HG03196 (cell line): ENCODE results near the gene GFRA1.

Experiments
- ATAC-seq: cut with Tn5 transposase; IDR thresholded peaks from one replicate; pipeline ENCODE4 v1.9.1; 2021; ENCODE audit not compliant: unreplicated experiment

Gene GFRA1

GRCh38 chr10:116271593-116272439 lies 1.2 kb downstream of the GFRA1 start:
- ATAC-seq: no peak

DNA sequence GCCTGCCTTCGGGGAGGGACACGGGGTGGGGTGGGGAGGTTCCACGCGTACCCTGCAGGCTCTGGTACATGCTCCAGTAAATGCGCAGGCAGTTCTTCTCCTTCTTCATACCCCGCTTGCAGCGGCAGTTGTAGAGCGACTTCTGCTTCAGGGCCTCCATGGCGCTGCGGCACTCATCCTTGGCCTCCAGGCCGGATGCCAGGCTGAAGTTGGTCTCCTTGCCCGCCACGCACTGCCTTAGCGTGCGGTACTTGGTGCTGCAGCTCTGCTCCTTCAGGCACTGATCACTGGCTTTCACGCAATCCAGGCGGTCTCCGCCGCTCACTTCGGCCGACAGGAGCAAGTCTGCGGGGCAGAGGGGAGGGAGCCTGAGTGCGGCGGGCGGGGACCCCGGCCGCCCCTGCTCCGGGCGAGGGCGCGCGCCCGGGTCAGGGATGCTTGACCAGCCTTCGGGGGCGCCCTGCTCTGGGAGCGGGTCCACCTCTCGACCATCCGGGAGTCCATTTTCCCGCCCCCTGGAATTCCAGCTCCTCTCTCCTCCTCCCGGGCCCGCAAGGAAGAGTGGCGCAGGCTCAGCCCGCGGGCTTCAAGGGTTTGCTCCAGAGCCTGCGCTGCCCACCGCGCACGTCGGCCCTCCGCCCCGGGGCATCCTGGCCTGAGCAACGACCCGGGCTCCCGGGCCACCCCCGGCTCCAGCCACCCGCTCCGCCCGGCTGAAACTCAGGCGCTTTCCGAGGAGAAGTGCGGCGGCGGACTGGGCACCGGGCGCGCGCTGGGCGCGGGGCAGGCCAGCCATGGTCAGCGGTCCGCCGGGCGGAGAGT lies 2.0 kb downstream of the GFRA1 start:
- ATAC-seq: no peak

DNA sequence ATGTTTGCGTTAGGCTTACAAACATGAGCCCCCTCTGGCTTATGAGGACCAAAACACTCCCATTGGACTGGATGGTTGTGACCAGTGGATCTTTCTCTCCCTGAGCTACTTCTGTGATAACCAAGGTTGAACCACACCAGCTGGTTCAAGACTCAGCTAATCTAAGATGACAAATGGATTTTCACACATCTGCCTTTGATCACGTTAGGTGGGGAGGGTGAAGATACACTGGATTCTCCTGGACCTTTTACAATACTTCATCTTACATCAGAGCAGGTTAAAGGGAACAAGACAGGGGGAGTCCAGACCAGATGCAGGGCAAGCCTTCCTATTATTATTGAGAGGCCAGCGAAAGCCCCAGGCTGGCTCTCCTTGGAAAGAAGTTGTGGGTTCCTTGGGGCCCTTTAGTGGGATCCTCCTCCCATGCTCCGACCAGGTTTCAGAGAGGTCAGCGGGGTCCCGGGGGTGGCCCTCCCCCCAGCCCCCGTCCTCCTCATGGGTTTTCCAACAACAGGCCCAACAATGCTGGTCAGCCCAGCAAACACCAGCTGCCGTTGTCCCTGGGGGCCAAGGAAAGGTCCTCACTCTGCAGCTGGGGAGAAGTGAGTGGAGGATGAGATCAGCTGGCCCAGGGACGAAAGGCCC lies 2.8 kb downstream of the GFRA1 start:
- ATAC-seq: no peak

GRCh38 chr10:116269619-116270018 lies 3.4 kb downstream of the GFRA1 start:
- ATAC-seq: no peak

- ATAC-seq: no peak
Measured at GRCh38 chr10:116268976-116269375, 4.0 kb downstream of the GFRA1 start.

DNA sequence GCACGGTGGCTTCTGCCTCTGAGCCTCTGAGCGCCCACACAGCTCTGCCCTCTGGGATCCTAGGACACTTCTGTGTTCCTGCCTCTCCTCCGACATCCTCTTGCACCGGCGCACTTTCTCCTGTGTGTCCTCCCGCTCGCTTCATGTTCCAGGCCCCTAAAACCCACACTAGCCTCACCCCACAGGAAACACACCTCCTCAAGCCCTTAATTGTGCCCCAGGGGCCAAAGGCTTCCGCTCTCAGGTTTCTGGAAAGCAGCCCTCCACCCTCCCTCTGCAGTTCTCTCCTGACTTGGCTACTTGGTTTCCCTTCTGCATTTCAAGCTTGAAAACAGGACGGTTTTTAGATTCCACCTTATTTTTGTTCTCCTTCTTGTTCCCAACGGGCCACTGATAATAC lies 7.3 kb downstream of the GFRA1 start:
- ATAC-seq: no peak

GRCh38 chr10:116263870-116264655 lies 8.9 kb downstream of the GFRA1 start:
- no peak for ATAC-seq

DNA sequence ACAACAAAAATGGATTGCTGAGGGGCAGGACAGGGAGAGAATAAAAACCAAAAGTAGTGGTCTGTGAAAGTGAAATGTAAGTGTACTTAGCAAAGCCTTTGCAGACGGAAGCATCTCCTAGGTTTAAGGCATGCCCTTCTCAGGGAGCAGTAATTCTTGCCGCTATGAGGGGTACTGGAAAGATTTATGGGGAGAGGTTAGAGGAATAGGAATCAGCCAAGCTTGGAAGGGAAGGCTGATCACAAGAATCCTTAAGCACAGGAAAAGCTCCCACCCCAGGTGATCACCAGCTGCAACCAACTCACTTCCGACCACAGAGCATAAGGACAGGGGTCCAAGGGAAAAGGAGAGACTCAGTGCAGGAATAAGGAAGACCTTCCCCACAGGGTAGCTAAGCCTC lies 10.3 kb downstream of the GFRA1 start:
- ATAC-seq: no peak

- ATAC-seq: no peak
Measured at GRCh38 chr10:116260599-116260998, 12.4 kb downstream of the GFRA1 start.

- no peak for ATAC-seq
Measured at GRCh38 chr10:116259638-116260037, 13.4 kb downstream of the GFRA1 start.

- ATAC-seq: no peak
Measured at GRCh38 chr10:116257785-116258184, 15.2 kb downstream of the GFRA1 start.

DNA sequence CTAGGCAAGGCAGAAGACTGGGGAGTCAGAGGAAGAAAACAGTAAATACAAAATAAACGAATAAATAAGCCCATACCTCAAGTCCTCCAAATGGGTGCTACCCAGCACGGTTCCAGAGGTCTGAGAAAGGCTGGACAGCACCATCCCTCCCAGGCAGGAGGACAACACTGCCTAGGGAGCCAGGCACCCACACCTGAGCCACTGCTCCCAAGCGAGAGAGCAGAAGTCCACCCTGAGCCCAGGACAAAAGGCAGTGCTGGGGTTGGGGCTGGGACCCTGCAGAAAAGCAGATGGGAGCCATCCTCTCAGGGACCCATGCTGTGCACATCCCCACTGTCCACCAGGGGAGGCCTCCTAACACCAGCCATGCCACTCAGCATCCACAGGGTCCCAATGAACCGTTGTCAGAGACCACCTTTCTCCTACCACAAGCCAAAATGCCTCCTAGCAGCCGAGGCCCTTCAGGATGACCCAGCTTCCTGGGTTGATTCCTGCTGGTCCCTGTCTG lies 16.2 kb downstream of the GFRA1 start:
- ATAC-seq: no peak

GRCh38 chr10:116255886-116256751 lies 16.9 kb downstream of the GFRA1 start:
- no peak for ATAC-seq

- ATAC-seq: no peak
Measured at GRCh38 chr10:116254422-116255155, 18.4 kb downstream of the GFRA1 start.

- no peak for ATAC-seq
Measured at GRCh38 chr10:116253716-116254115, 19.3 kb downstream of the GFRA1 start.

- no peak for ATAC-seq
Measured at GRCh38 chr10:116251602-116252395, 21.2 kb downstream of the GFRA1 start.

GRCh38 chr10:116247691-116248090 lies 25.3 kb downstream of the GFRA1 start:
- no peak for ATAC-seq

- ATAC-seq: no peak
Measured at GRCh38 chr10:116246263-116246662, 26.7 kb downstream of the GFRA1 start.
